K562 (cell line): ENCODE results near the gene REEP3. TPM values are rescaled to one million over a fixed set of nuclear protein-coding genes. Genes with fewer than 3 reads are reported as not detected.

ENCODE experiments used
- ATAC-seq: fragments of 200-7000 bp; cut with Tn5 transposase; 3 replicates; pipeline ENCODE4 v1.9.1; 2020; ENCODE audit warnings: moderate library complexity
- BruUV-seq: library from RNA; stranded (reverse); fragments of 400-500 nt; replicated peaks from 2 replicates; lab custom pipeline; 2021; lab: Mats Ljungman, UMichigan
- CTCF ChIA-PET: fragments of 300-600 bp; formaldehyde crosslinking; extraction: SDS; loops from one replicate; lab custom pipeline; 2021; ENCODE audit warnings: low intra/inter-chr PET ratio; lab: Yijun Ruan, JAX
- POLR2A ChIA-PET: fragments of 300-600, 350-650 bp; sonication (Branson Sonifier 250); formaldehyde crosslinking; extraction: SDS; loops from one replicate; lab custom pipeline; 2021; ENCODE audit warnings: antibody characterized with exemption, inconsistent platforms; lab: Yijun Ruan, JAX
- DNase-seq, 4 experiments: peaks; one replicate each; pipeline versions ENCODE4 v3.0.0 to v3.0.0-alpha.2; 2011 to 2018; ENCODE audit warnings: low spot score in 3 of 4, mixed read lengths in 3 of 4; ENCODE audit errors: extremely low read depth in 1 of 4
- FAIRE-seq: peaks from 2 replicates; lab custom pipeline; 2011; peaks lifted over from hg19 to GRCh38; lab: Jason Lieb, UNC
- H2AFZ ChIP-seq: 2 replicates; pipeline ENCODE4 v1.6.0; 2011; ENCODE audit warnings: low read depth, low read length, control low read depth, inconsistent platforms
- H3K27ac ChIP-seq: fragments of 200-600 bp; 3 replicates; pipeline ENCODE4 v1.8.0; 2011; ENCODE audit warnings: low read depth, mild to moderate bottlenecking, control low read depth, inconsistent platforms, low read length, moderate library complexity, mixed read lengths; ENCODE audit errors: extremely low read depth
- H3K27me3 ChIP-seq, 2 experiments: fragments of 300-600 bp in 1 of 2; 2 replicates in 1 of 2; 3 replicates in 1 of 2; pipeline versions ENCODE4 v1.6.0 to v1.8.0; 2011; ENCODE audit warnings: inconsistent platforms in 2 of 2, low read length in 2 of 2, mild to moderate bottlenecking in 1 of 2, mixed read lengths in 1 of 2, moderate library complexity in 1 of 2; ENCODE audit not compliant: control insufficient read depth in 2 of 2, insufficient read depth in 2 of 2
- H3K36me3 ChIP-seq: fragments of 300-600 bp; 3 replicates; pipeline ENCODE4 v1.8.0; 2011; ENCODE audit warnings: mild to moderate bottlenecking, low read length, inconsistent platforms; ENCODE audit not compliant: control insufficient read depth, insufficient read depth
- H3K4me1 ChIP-seq, 2 experiments: fragments of 200-600 bp in 1 of 2; replicated peaks in 1 of 2; 2 replicates in 1 of 2; 3 replicates in 1 of 2; pipeline versions ENCODE4 v1.5.1 to v1.8.0; 2011; ENCODE audit warnings: inconsistent platforms in 2 of 2, low read length in 2 of 2, mild to moderate bottlenecking in 1 of 2, mixed read lengths in 1 of 2, moderate library complexity in 1 of 2; ENCODE audit not compliant: control insufficient read depth in 2 of 2, insufficient read depth in 2 of 2
- H3K4me2 ChIP-seq: 2 replicates; pipeline ENCODE4 v1.6.1; 2011; ENCODE audit warnings: low read length, control low read depth, inconsistent platforms, mixed read lengths; ENCODE audit not compliant: insufficient read depth
- H3K4me3 ChIP-seq: fragments of 200-600 bp; sonication (generic), shearing (Covaris generic); 2 replicates; pipeline ENCODE4 v1.5.1; 2016; ENCODE audit warnings: control low read depth, inconsistent platforms
- H3K79me2 ChIP-seq: fragments of 200-600 bp; 3 replicates; pipeline ENCODE4 v1.8.0; 2011; ENCODE audit warnings: low read length, inconsistent platforms; ENCODE audit not compliant: control insufficient read depth, insufficient read depth
- H3K9ac ChIP-seq, 2 experiments: 2 replicates each; pipeline versions ENCODE4 v1.6.0 to v1.6.1; 2011; ENCODE audit warnings: low read depth in 2 of 2, low read length in 2 of 2, control low read depth in 1 of 2, inconsistent platforms in 1 of 2, mild to moderate bottlenecking in 1 of 2, mixed read lengths in 1 of 2; ENCODE audit not compliant: insufficient read depth in 1 of 2
- H3K9me1 ChIP-seq: one replicate; pipeline ENCODE4 v1.6.0; 2011; ENCODE audit warnings: inconsistent platforms, mild to moderate bottlenecking, low read length, moderate library complexity; ENCODE audit not compliant: control insufficient read depth, insufficient read depth
- H3K9me3 ChIP-seq: replicated peaks from 2 replicates; pipeline ENCODE4 v1.5.1; 2011; ENCODE audit warnings: low read depth, low read length, inconsistent platforms; ENCODE audit not compliant: control insufficient read depth, insufficient read depth
- H4K20me1 ChIP-seq: replicated peaks from 2 replicates; pipeline ENCODE4 v1.6.1; 2011; ENCODE audit warnings: low read length, inconsistent platforms, mixed read lengths; ENCODE audit not compliant: control insufficient read depth, insufficient read depth
- ADNP ChIP-seq: fragments of 200-800 bp; sonication (Bioruptor generic); IDR thresholded peaks from 2 replicates; pipeline ENCODE4 v1.6.1; 2016; ENCODE audit warnings: missing genetic modification characterization, missing compliant biosample characterization
- CEBPB ChIP-seq: fragments of 450-650 bp; IDR thresholded peaks from 2 replicates; pipeline ENCODE4 v1.6.1; 2016; ENCODE audit warnings: missing genetic modification characterization, missing compliant biosample characterization
- CEBPG ChIP-seq, 3 experiments: fragments of 200-800 bp in 1 of 3; sonication (Bioruptor generic) in 1 of 3; sonication (generic) in 1 of 3; formaldehyde crosslinking in 1 of 3; IDR thresholded peaks in 2 of 3; conservative IDR thresholded peaks in 1 of 3; 2 replicates each; pipeline versions ENCODE4 v1.6.1 to v1.8.0; 2016 to 2022; ENCODE audit warnings: missing compliant biosample characterization in 2 of 3, missing genetic modification characterization in 2 of 3, mild to moderate bottlenecking in 1 of 3, missing genetic modification reagents in 1 of 3
- ILK ChIP-seq: fragments of 450-650 bp; IDR thresholded peaks from 2 replicates; pipeline ENCODE4 v1.6.1; 2016; ENCODE audit warnings: missing genetic modification characterization, low read depth, mild to moderate bottlenecking, missing compliant biosample characterization, moderate library complexity, borderline replicate concordance
- MITF ChIP-seq: IDR thresholded peaks from 2 replicates; pipeline ENCODE4 v1.6.1; 2014; ENCODE audit warnings: antibody characterized with exemption
- MTA2 ChIP-seq: fragments of 450-650 bp; IDR thresholded peaks from 2 replicates; pipeline ENCODE4 v1.6.1; 2016; ENCODE audit warnings: low read depth
- NBN ChIP-seq: fragments of 450-650 bp; IDR thresholded peaks from 2 replicates; pipeline ENCODE4 v1.6.1; 2016; ENCODE audit warnings: low read depth, mild to moderate bottlenecking
- NR2F6 ChIP-seq: fragments of 450-650 bp; formaldehyde crosslinking; IDR thresholded peaks from 2 replicates; pipeline ENCODE4 v1.4.0; 2020; ENCODE audit warnings: mild to moderate bottlenecking
- ZNF384 ChIP-seq: IDR thresholded peaks from 2 replicates; pipeline ENCODE4 v1.6.1; 2012; ENCODE audit warnings: low read depth, low read length, improper control_type of control experiment
- WGBS: fragments of 100-300 bp; shearing (Covaris generic); methylation state at CpG from one replicate; pipeline ENCODE4 v1.1.6; 2016; ENCODE audit warnings: low coverage, mixed read lengths; ENCODE audit not compliant: insufficient coverage; ENCODE audit errors: missing lambda C conversion rate; 5-methylcytosine and 5-hydroxymethylcytosine counted together
- in situ Hi-C: fragments of 300-500 bp; cut with MboI; formaldehyde crosslinking; loops from 4 replicates; pipeline ENCODE4 v1.15.0; 2018; ENCODE audit warnings: inconsistent platforms, mixed read lengths
- intact Hi-C: fragments of 100-400 bp; cut with micrococcal nuclease; formaldehyde crosslinking; loops from 2 replicates; pipeline ENCODE4 v1.14.2; 2022
- polyA plus RNA-seq, 8 experiments: library from polyadenylated mRNA; depleted of rRNA in 4 of 8; stranded (reverse) in 5 of 8; unstranded in 3 of 8; fragments of >200 nt; fragmentation: Nextera tagmentation in 2 of 8; fragmentation: Illumina TruSeq in 1 of 8; extraction: Ambion mirVana in 2 of 8; extraction: Trizol in 1 of 8; gene quantifications; 2 replicates each; pipeline versions ENCODE4 v1.2.1 to v1.2.3, GENCODE V29; 2011 to 2014; ENCODE audit warnings: inconsistent platforms in 1 of 8, missing spikeins in 1 of 8
- total RNA-seq, 7 experiments: library from RNA; depleted of rRNA in 6 of 7; stranded (reverse); fragments of >200 nt in 6 of 7; fragmentation: Illumina TruSeq in 2 of 7; extraction: Trizol in 2 of 7; gene quantifications; 2 replicates each; pipeline versions ENCODE4 v1.2.1 to v1.2.3, GENCODE V29; 2011 to 2021; ENCODE audit warnings: low replicate concordance in 1 of 7
- TF ChIP-seq, protein P1 (sequence below): sonication (generic); formaldehyde crosslinking; IDR thresholded peaks from 2 replicates; pipeline ENCODE4 v1.8.0; 2023; ENCODE audit warnings: missing genetic modification reagents, mild to moderate bottlenecking, borderline replicate concordance

REEP3 gene
- total and polyA plus RNA-seq, 9 of the 15 experiments (the other 6 are each of a cell fraction or from before 2014, with no cell fraction given) = 3.4 to 13.4 (median 9.2) TPM

- no peak overlapping the region for H2AFZ ChIP-seq
- H3K9me3 ChIP-seq = no peaks in the 10 kb centered on the region
- H3K36me3 ChIP-seq = no peaks in the 10 kb centered on the region
- H3K4me3 ChIP-seq = no peak overlapping the region
- peaks cover 0 to 4% of the 10 kb centered on the region in 2 experiments; a peak in 2 of 5 replicates for H3K4me1 ChIP-seq
- no peaks in the 10 kb centered on the region for H3K9me1 ChIP-seq
- POLR2A ChIA-PET = no interaction called here
- WGBS = 84% methylated on average over 8 of the region's 8 CpGs
- no peak for FAIRE-seq
- no peak overlapping the region for H3K27ac ChIP-seq
- H4K20me1 ChIP-seq = 0 out of 2 replicates have a peak, but pooled peaks cover 3% of the 10 kb centered on the region
- no peak for ATAC-seq
- intact Hi-C loops (no loop called here), in situ Hi-C loops (no loop called here)
- H3K4me2 ChIP-seq = no peak overlapping the region
- no peak for DNase-seq
- TF ChIP-seq, protein P1, sequence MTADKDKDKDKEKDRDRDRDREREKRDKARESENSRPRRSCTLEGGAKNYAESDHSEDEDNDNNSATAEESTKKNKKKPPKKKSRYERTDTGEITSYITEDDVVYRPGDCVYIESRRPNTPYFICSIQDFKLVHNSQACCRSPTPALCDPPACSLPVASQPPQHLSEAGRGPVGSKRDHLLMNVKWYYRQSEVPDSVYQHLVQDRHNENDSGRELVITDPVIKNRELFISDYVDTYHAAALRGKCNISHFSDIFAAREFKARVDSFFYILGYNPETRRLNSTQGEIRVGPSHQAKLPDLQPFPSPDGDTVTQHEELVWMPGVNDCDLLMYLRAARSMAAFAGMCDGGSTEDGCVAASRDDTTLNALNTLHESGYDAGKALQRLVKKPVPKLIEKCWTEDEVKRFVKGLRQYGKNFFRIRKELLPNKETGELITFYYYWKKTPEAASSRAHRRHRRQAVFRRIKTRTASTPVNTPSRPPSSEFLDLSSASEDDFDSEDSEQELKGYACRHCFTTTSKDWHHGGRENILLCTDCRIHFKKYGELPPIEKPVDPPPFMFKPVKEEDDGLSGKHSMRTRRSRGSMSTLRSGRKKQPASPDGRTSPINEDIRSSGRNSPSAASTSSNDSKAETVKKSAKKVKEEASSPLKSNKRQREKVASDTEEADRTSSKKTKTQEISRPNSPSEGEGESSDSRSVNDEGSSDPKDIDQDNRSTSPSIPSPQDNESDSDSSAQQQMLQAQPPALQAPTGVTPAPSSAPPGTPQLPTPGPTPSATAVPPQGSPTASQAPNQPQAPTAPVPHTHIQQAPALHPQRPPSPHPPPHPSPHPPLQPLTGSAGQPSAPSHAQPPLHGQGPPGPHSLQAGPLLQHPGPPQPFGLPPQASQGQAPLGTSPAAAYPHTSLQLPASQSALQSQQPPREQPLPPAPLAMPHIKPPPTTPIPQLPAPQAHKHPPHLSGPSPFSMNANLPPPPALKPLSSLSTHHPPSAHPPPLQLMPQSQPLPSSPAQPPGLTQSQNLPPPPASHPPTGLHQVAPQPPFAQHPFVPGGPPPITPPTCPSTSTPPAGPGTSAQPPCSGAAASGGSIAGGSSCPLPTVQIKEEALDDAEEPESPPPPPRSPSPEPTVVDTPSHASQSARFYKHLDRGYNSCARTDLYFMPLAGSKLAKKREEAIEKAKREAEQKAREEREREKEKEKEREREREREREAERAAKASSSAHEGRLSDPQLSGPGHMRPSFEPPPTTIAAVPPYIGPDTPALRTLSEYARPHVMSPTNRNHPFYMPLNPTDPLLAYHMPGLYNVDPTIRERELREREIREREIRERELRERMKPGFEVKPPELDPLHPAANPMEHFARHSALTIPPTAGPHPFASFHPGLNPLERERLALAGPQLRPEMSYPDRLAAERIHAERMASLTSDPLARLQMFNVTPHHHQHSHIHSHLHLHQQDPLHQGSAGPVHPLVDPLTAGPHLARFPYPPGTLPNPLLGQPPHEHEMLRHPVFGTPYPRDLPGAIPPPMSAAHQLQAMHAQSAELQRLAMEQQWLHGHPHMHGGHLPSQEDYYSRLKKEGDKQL = no peak
- peak; percentile 95 for TF ChIP-seq CEBPB
- TF ChIP-seq MITF = no peak
- TF ChIP-seq ADNP (tag) = no peak
- peak; percentile 60; the same call in 1 of the 2 replicates for TF ChIP-seq CEBPG (CRISPR knock-in tag; IDR thresholded peaks at IDR 0.05)
- peak in 1 of 2 experiments; percentile 82; a peak in 3 of 4 replicates for TF ChIP-seq CEBPG (tag; conservative IDR thresholded peaks at IDR 0.05 in 1 of 2, IDR thresholded peaks at IDR 0.05 in 1 of 2)
- no peak for TF ChIP-seq MTA2
- no peak for TF ChIP-seq NR2F6 (CRISPR knock-in tag)
- no peak for TF ChIP-seq NBN
- no peak for TF ChIP-seq ZNF384
- TF ChIP-seq ILK = no peak
- H3K27me3 ChIP-seq = no peaks in the 10 kb centered on the region
- CTCF ChIA-PET = no interaction called here
- BruUV-seq = no TSS peak
- H3K9ac ChIP-seq = no peak overlapping the region
- peaks cover 55% of the 10 kb centered on the region for H3K79me2 ChIP-seq
Observed at GRCh38 chr10:63474488-63474887, 46.7 kb upstream of the REEP3 start.
